Activated naive CD4-positive, alpha-beta T cell treated with anti-CD3 and anti-CD28 coated beads, Interleukin-2, amount 10 ng/mL, durations not matched to agents 7 days and 5 days (primary cell): Measurements from ENCODE around the gene NR4A3.
A peak's percentile ranks its signal among the peaks of the same experiment; 100 is the strongest.

ENCODE experiments used
- CTCF ChIA-PET: fragments of 350-600 bp; sonication (Branson Sonifier 250); formaldehyde crosslinking; loops from one replicate; lab custom pipeline; 2021; ENCODE audit warnings: antibody characterized with exemption; lab: Charles Lee
- DNase-seq: peaks from one replicate; pipeline ENCODE4 v3.0.0-alpha.2; 2020
- H3K27ac Mint-ChIP-seq: one replicate; pipeline ENCODE4 v1.8.0; 2021; ENCODE audit warnings: mild to moderate bottlenecking, moderate library complexity, mixed read lengths
- H3K27me3 Mint-ChIP-seq: one replicate; pipeline ENCODE4 v1.8.0; 2021; ENCODE audit warnings: mild to moderate bottlenecking, mixed read lengths
- H3K36me3 Mint-ChIP-seq: one replicate; pipeline ENCODE4 v1.8.0; 2021; ENCODE audit warnings: mixed read lengths
- H3K4me1 Mint-ChIP-seq: one replicate; pipeline ENCODE4 v1.8.0; 2021; ENCODE audit warnings: mixed read lengths
- H3K4me3 Mint-ChIP-seq: one replicate; pipeline ENCODE4 v1.8.0; 2021; ENCODE audit warnings: mild to moderate bottlenecking, moderate library complexity, mixed read lengths
- H3K9me3 Mint-ChIP-seq: one replicate; pipeline ENCODE4 v1.8.0; 2021; ENCODE audit warnings: mixed read lengths

The NR4A3 gene

DNA sequence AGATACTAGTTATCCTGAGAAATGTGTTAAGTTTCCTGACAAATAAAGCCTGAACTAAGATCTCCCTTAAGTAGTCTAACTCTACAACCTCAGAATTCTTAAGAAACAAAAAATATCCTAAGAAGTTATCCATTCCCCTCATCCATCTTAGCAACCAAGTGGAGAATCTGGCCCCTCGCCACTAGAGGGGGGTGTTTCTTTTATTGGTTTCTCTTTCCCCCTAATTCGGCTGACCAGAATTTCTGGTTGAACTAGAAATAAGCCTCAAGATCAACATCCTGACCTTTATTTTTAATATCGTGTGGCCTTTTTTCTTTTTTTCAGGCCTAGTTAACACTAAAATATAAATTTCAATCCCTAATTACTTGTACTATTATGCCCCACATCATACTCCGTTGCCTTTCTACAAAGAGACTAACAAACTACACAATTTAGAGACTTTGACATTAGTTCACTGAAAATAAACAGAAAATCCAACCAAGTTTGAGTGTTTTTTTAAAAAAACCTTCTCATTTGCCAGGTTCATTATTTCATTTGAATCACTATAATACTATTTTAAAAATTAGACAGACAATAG lies 14.3 kb upstream of the NR4A3 start:
- no peak overlapping the region for H3K27ac Mint-ChIP-seq
- CTCF ChIA-PET: no interaction called here
- no peaks in the 10 kb centered on the region for H3K36me3 Mint-ChIP-seq
- no peaks in the 10 kb centered on the region for H3K9me3 Mint-ChIP-seq
- peaks cover 8% of the 10 kb centered on the region for H3K4me1 Mint-ChIP-seq
- H3K4me3 Mint-ChIP-seq: no peak overlapping the region
- DNase-seq: peak; percentile 74
- peaks cover 3% of the 10 kb centered on the region for H3K27me3 Mint-ChIP-seq

- CTCF ChIA-PET: no interaction called here
- Mint-ChIP-seq H3K27me3 (peaks cover 5% of the 10 kb centered on the region), H3K36me3 (no peaks in the 10 kb centered on the region)
Observed at GRCh38 chr9:99807956-99808355, 13.7 kb upstream of the NR4A3 start.

GRCh38 chr9:99808454-99808853 lies 13.2 kb upstream of the NR4A3 start:
- CTCF ChIA-PET: no interaction called here
- Mint-ChIP-seq H3K36me3 (no peaks in the 10 kb centered on the region), H3K4me3 (no peak overlapping the region), H3K27ac (no peak overlapping the region), H3K4me1 (peaks cover 8% of the 10 kb centered on the region), H3K27me3 (peaks cover 7% of the 10 kb centered on the region), H3K9me3 (no peaks in the 10 kb centered on the region)
- DNase-seq: no peak

More at GRCh38 chr9:99807956-99808355, 13.7 kb upstream of the NR4A3 start:
- Mint-ChIP-seq H3K9me3 (no peaks in the 10 kb centered on the region), H3K4me1 (peaks cover 8% of the 10 kb centered on the region), H3K27ac (no peak overlapping the region), H3K4me3 (no peak overlapping the region)
- DNase-seq: no peak

- H3K4me1 Mint-ChIP-seq: peaks cover 8% of the 10 kb centered on the region
- H3K27me3 Mint-ChIP-seq: peaks cover 5% of the 10 kb centered on the region
- no peak overlapping the region for H3K4me3 Mint-ChIP-seq
- CTCF ChIA-PET: interaction anchor here (1.5 to 1.8 kb wide), 2 partner anchors 202 to 627 kb away, joined by 4 to 9 read pairs; no protein-coding TSS in a partner anchor
- no peak overlapping the region for H3K27ac Mint-ChIP-seq
- no peaks in the 10 kb centered on the region for H3K36me3 Mint-ChIP-seq
- no peak for DNase-seq
- no peaks in the 10 kb centered on the region for H3K9me3 Mint-ChIP-seq
Observed at GRCh38 chr9:99809586-99810319, 11.9 kb upstream of the NR4A3 start.

- peaks cover 12% of the 10 kb centered on the region for H3K27me3 Mint-ChIP-seq
- CTCF ChIA-PET: interaction anchor here (0.9 to 1.5 kb wide), 3 partner anchors 10 to 216 kb away, joined by 3 to 9 read pairs (median 4); partner anchors contain the start of gene NR4A3
- no peak for DNase-seq
- H3K4me1 Mint-ChIP-seq: peaks cover 8% of the 10 kb centered on the region
- no peak overlapping the region for H3K4me3 Mint-ChIP-seq
- no peaks in the 10 kb centered on the region for H3K9me3 Mint-ChIP-seq
- H3K36me3 Mint-ChIP-seq: no peaks in the 10 kb centered on the region
- H3K27ac Mint-ChIP-seq: no peak overlapping the region
Observed at GRCh38 chr9:99811172-99811571, 10.5 kb upstream of the NR4A3 start.

DNA sequence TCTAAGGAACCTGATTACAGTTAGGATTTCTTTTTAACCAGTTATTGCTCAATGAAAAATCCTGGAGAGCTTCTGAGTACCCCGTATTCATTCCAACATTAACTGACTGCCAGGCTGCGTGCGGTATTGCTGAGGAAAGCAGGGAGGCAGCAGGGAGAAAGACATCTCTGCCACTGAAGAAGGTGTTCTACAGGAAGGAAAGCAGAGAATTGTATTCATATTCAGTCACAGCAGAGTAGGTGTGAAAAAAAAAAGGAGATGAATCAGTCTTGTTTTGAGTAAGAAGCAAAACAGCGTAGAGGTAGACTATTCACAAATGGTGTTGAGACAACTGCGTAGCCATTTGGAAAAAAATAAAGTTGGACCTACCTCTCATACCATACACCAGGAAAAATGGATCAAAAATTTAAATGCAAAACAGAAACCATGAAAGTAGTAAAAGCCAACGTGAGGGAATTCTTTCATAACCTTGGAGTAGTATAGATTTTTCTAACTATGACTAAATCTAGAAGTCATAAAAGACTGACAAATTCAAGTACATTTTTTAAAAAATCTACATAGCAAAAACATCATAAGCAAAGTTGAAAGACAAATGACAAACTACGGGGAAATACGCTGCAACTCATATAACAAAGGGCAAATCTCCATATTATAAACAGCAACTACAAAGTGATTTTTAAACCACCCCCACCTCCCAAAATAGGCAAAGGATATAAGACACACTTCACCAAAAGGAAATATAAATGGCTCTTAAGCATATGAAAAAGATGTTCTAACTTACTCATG lies 9.9 kb upstream of the NR4A3 start:
- no peaks in the 10 kb centered on the region for H3K36me3 Mint-ChIP-seq
- H3K27ac Mint-ChIP-seq: no peak overlapping the region
- H3K27me3 Mint-ChIP-seq: peaks cover 18% of the 10 kb centered on the region
- CTCF ChIA-PET: interaction anchor here (0.9 to 1.3 kb wide), 2 partner anchors 10 to 216 kb away, joined by 3 to 4 read pairs; partner anchors contain the start of gene NR4A3
- no peak for DNase-seq
- peaks cover 8% of the 10 kb centered on the region for H3K4me1 Mint-ChIP-seq
- H3K9me3 Mint-ChIP-seq: no peaks in the 10 kb centered on the region
- no peak overlapping the region for H3K4me3 Mint-ChIP-seq

DNA sequence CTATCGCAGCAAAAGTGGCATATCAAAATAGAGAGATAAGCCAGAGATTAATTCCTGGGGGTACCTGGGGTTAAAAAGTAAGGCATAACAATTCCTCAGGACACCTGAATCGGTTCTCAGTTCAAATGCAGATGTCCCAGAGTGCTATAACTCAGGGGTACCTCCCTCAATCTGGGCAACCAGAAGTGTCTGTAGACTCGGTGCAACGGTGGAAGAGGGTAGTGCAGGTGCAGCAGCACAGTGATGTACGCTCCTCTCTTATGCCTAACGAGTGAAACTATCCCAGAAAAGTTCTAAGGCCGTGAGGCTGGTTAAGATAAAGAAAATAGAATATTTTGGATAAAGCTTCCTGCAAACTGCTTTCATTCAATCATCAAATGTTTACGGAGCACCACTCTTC lies 7.9 kb upstream of the NR4A3 start:
- no peak overlapping the region for H3K27ac Mint-ChIP-seq
- H3K9me3 Mint-ChIP-seq: no peaks in the 10 kb centered on the region
- H3K27me3 Mint-ChIP-seq: peaks cover 30% of the 10 kb centered on the region
- CTCF ChIA-PET: no interaction called here
- no peaks in the 10 kb centered on the region for H3K36me3 Mint-ChIP-seq
- H3K4me1 Mint-ChIP-seq: peaks cover 13% of the 10 kb centered on the region
- DNase-seq: no peak
- H3K4me3 Mint-ChIP-seq: no peak overlapping the region

- Mint-ChIP-seq H3K4me3 (no peak overlapping the region), H3K36me3 (no peaks in the 10 kb centered on the region), H3K27ac (no peak overlapping the region), H3K9me3 (no peaks in the 10 kb centered on the region), H3K27me3 (peaks cover 35% of the 10 kb centered on the region), H3K4me1 (peaks cover 19% of the 10 kb centered on the region)
- CTCF ChIA-PET: no interaction called here
- no peak for DNase-seq
Observed at GRCh38 chr9:99814359-99814758, 7.3 kb upstream of the NR4A3 start.

DNA sequence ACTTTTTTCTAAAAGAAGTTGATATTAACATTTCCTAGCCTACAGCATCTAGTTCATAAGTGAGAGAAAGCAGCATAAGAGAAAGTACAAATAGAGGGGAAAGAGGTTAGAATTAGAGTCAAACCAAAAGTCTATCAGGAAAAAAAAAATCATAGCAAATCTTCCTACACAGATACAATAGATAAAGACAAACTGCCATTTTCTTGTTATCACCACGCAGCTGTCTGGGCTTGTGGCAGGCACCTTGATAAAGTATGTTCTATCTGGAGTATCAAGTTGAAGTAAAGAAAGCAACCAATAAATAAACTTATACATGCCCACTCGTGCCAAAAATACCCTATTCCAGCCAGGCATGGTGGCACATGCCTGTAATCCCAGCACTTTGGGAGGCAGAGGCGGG lies 5.3 kb upstream of the NR4A3 start:
- Mint-ChIP-seq H3K36me3 (no peaks in the 10 kb centered on the region), H3K27ac (no peak overlapping the region), H3K27me3 (peaks cover 50% of the 10 kb centered on the region), H3K4me3 (no peak overlapping the region), H3K4me1 (peaks cover 30% of the 10 kb centered on the region), H3K9me3 (no peaks in the 10 kb centered on the region)
- no peak for DNase-seq
- CTCF ChIA-PET: no interaction called here

- H3K36me3 Mint-ChIP-seq: no peaks in the 10 kb centered on the region
- H3K27ac Mint-ChIP-seq: peak overlapping the region; percentile 90
- no peak for DNase-seq
- peaks cover 67% of the 10 kb centered on the region for H3K27me3 Mint-ChIP-seq
- CTCF ChIA-PET: interaction anchor here (1.0 kb wide), 1 partner anchor 192 kb away, joined by 3 read pairs; no protein-coding TSS in a partner anchor
- peak overlapping the region; percentile 92 for H3K4me3 Mint-ChIP-seq
- no peaks in the 10 kb centered on the region for H3K9me3 Mint-ChIP-seq
- peaks cover 42% of the 10 kb centered on the region for H3K4me1 Mint-ChIP-seq
Observed at GRCh38 chr9:99818500-99818899, 3.2 kb upstream of the NR4A3 start.

DNA sequence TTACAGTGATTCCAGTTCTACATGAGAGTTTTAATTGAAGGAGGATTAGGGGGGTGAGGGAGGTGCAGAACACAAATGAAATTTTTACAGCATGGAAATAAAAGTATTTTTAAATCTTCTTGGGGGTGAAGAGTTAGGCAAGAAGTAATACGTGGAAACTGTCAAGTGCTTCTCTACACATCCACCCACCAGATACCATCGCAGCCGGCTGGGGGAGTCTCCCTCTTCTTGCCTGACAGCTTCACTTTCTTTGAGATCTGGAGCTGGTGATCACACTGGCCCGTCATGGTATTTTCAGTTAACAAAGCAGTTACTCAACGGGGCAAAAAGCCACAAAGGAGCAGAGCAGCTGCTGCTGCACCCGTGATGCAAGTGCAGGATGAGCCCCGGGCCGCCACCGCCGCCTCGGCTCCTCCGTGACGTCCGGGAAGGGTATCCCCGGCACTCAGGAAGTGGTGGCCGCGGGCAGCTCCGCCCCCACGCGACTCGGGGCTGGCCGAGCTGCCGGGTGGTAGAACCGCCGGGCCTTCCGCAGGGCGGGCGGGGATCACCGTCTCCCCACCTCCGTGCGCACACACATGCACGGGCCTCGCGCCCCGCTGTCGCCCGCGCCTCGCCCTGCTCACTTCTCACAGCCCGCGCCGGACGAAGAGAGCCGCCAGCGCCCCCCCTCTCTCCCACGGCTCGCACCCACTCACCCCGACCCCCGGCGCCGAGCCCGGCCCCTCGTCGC lies 2.4 kb upstream of the NR4A3 start:
- H3K9me3 Mint-ChIP-seq: no peaks in the 10 kb centered on the region
- peaks cover 75% of the 10 kb centered on the region for H3K27me3 Mint-ChIP-seq
- peak overlapping the region; percentile 92 for H3K4me3 Mint-ChIP-seq
- H3K4me1 Mint-ChIP-seq: peaks cover 48% of the 10 kb centered on the region
- peak overlapping the region; percentile 90 for H3K27ac Mint-ChIP-seq
- no peaks in the 10 kb centered on the region for H3K36me3 Mint-ChIP-seq
- peak; percentile 95 for DNase-seq
- CTCF ChIA-PET: interaction anchor here (1.0 kb wide), 1 partner anchor 191 kb away, joined by 3 read pairs; no protein-coding TSS in a partner anchor

- Mint-ChIP-seq H3K4me1 (peaks cover 56% of the 10 kb centered on the region), H3K4me3 (peak overlapping the region; percentile 92), H3K27ac (peak overlapping the region; percentile 90), H3K36me3 (no peaks in the 10 kb centered on the region), H3K27me3 (peaks cover 79% of the 10 kb centered on the region), H3K9me3 (no peaks in the 10 kb centered on the region)
- DNase-seq: peak; percentile 91
- CTCF ChIA-PET: interaction anchor here (1.0 kb wide), 2 partner anchors 186 to 191 kb away, joined by 3 read pairs; no protein-coding TSS in a partner anchor
Observed at GRCh38 chr9:99819856-99820684, 1.6 kb upstream of the NR4A3 start.
